Kidney epithelial cell (primary cell): ENCODE measurements around the gene PRKCA. TPM values are rescaled to one million over a fixed set of nuclear protein-coding genes. Genes with fewer than 3 reads are reported as not detected.

Experiments
- DNase-seq: peaks from one replicate; pipeline ENCODE4 v3.0.0-alpha.2; 2010; ENCODE audit warnings: low read depth
- H3K27me3 ChIP-seq: 2 replicates; pipeline ENCODE4 v1.6.0; 2011; ENCODE audit warnings: low read length; ENCODE audit not compliant: control insufficient read depth, insufficient read depth
- H3K36me3 ChIP-seq: 2 replicates; pipeline ENCODE4 v1.5.1; 2011; ENCODE audit warnings: low read length; ENCODE audit not compliant: control insufficient read depth, insufficient read depth
- H3K4me3 ChIP-seq: 2 replicates; pipeline ENCODE4 v1.5.1; 2011; ENCODE audit warnings: low read depth, mild to moderate bottlenecking, control low read depth, low read length
- total RNA-seq: library from RNA; depleted of rRNA; stranded (reverse); fragments of >200 nt; gene quantifications from 2 replicates; pipeline ENCODE4 v1.2.3, GENCODE V29; 2015
- TF ChIP-seq, protein P1 (sequence below): IDR thresholded peaks from 2 replicates; pipeline ENCODE4 v1.5.1; 2011; ENCODE audit warnings: mild to moderate bottlenecking, moderate library complexity, low read length, control low read depth, inconsistent platforms; ENCODE audit not compliant: insufficient read depth, poor library complexity, severe bottlenecking

Gene PRKCA
- total RNA-seq, 1 donor from 2014 or later, result 5.7 TPM

DNA sequence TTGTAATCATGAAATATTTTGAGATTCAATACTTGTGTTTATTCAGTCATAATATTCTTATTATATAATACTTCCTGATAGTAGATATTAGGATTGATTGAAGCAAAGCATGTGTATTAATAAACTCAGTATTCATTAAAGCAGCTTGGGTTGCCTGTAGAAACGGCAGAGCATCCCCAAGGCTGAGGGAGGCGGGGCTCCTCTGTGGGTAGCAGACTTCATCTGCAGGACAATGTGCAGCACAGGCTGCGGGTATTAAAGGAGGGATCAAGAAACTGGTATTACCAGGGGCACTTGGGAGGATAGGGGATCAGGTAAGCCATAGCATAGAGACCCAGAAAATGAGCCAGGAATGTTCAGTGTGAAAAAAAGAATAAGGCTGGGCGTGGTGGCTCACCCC, 213.6 kb downstream of the PRKCA start:
- TF ChIP-seq, protein P1, sequence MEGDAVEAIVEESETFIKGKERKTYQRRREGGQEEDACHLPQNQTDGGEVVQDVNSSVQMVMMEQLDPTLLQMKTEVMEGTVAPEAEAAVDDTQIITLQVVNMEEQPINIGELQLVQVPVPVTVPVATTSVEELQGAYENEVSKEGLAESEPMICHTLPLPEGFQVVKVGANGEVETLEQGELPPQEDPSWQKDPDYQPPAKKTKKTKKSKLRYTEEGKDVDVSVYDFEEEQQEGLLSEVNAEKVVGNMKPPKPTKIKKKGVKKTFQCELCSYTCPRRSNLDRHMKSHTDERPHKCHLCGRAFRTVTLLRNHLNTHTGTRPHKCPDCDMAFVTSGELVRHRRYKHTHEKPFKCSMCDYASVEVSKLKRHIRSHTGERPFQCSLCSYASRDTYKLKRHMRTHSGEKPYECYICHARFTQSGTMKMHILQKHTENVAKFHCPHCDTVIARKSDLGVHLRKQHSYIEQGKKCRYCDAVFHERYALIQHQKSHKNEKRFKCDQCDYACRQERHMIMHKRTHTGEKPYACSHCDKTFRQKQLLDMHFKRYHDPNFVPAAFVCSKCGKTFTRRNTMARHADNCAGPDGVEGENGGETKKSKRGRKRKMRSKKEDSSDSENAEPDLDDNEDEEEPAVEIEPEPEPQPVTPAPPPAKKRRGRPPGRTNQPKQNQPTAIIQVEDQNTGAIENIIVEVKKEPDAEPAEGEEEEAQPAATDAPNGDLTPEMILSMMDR, result no peak
- no peak overlapping the region for H3K4me3 ChIP-seq
- no peaks in the 10 kb centered on the region for H3K27me3 ChIP-seq
- no peak for DNase-seq
- no peaks in the 10 kb centered on the region for H3K36me3 ChIP-seq

DNA sequence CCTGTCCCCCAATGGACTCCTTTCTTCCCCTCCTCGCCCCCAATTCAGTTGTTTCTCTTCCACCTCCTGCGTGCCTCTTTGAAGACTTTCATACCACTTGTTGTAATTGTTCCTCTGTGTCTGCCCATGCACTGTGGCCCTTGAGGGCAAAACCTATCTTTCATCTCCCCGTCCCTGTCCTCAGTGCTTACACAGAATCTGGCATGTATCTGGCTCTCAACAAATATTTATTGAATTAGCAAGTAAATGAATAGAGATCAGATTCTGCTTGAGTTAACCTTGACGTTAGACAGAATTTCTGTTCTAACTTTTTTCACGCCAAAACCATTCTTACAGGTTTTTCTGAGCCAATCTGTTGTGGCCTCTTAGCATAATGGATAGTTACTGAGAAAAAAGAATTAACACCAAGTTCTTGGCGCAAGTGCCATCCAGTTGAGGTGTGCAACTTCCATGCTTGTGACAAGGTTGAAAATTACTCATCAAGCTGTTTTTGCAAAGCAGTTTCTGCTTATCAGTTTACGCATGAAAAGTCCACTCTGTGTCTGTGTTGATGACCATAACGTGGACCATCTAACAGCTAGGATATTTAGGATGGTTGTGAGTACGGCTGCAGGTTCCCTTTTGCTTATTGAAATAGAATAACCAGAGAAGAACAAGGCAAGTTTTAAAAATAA, 215.1 kb downstream of the PRKCA start:
- DNase-seq, result no peak
- Histone ChIP-seq H3K4me3 (no peak overlapping the region), H3K27me3 (no peaks in the 10 kb centered on the region), H3K36me3 (no peaks in the 10 kb centered on the region)
- TF ChIP-seq, protein P1, result no peak

DNA sequence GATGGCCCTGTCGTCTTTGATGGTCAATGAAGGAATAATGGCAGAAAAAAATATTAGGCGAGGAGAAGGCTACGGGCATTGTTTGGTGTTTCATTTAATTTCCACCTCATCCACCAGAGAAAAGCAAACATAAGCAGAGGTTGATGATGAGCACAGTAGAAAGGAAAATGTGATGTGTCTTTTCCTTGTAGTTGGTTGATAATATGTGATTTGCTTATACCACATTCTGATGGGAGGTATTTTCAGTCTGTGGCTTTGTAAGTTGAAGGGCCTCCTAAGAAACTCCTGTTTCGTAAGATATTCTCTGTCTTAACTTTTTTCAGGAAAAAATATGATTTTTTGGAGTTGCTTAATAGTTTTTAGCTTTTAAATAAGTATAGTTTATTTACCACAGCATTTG, 215.7 kb downstream of the PRKCA start:
- TF ChIP-seq, protein P1, result no peak
- H3K27me3 ChIP-seq, result no peaks in the 10 kb centered on the region
- DNase-seq, result no peak
- H3K4me3 ChIP-seq, result no peak overlapping the region
- H3K36me3 ChIP-seq, result no peaks in the 10 kb centered on the region

DNA sequence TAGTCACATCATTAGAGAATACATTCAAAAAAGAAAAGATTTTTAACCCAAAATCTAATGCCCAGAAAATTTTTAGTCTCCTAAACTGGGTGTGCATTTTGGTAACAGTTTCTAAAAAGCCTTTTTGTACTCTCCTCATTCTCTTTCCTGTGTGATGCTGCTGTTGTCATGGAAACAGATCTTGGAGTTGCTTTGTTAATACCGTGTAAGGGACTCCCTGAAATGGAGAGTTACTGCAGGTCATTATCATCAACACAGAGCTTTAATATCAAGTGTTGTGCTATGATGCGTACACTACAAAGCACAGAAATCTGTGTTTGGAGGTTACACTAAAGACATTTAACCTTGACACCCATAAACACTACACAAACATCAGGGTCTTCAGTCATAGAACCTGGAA, 216.3 kb downstream of the PRKCA start:
- Histone ChIP-seq H3K27me3 (no peaks in the 10 kb centered on the region), H3K4me3 (no peak overlapping the region), H3K36me3 (no peaks in the 10 kb centered on the region)
- DNase-seq, result no peak
- TF ChIP-seq, protein P1, result no peak

DNA sequence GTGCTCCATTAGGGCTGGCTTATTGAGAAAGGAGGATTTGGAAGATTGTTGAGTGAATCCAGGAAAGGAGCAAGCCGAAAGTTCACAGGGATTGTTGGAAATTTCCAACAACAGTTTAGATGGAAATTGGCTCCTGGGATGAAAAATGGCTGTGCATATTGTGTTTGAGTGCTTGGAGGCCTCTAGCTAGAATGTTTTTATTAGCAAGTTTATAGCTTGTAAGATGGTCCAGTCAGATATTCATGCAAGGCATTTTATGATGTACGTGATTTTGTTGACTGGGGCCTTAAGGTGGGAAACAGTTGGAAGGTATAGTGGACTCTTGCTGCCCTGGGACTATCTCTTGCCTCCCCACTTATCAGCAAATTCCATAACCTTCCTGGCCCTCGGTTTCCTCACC, 216.7 kb downstream of the PRKCA start:
- H3K27me3 ChIP-seq, result no peaks in the 10 kb centered on the region
- TF ChIP-seq, protein P1, result no peak
- no peak overlapping the region for H3K4me3 ChIP-seq
- H3K36me3 ChIP-seq, result no peaks in the 10 kb centered on the region
- no peak for DNase-seq

DNA sequence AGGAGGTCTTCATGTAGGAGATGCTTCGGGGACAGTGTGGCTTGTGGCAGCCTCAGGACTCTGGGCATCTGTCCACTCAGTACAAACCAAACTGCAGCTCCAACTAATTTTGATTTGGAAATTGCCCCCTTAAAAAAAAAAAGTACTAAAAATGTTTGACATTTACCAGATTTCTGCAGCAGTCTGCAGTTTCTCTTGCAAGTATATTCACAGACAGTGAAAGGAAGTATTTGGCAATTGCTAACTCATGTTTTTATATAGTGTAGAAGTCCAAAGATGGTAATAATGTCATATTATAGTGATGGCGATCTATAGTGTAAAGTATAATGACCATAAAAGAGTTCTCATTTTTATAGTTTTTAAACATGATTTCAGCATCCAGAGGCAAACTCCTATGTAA, 218.6 kb downstream of the PRKCA start:
- H3K27me3 ChIP-seq, result no peaks in the 10 kb centered on the region
- no peak overlapping the region for H3K4me3 ChIP-seq
- H3K36me3 ChIP-seq, result no peaks in the 10 kb centered on the region
- TF ChIP-seq, protein P1, result no peak
- no peak for DNase-seq
